OCI-LY3 (cell line): Measurements from ENCODE around the gene NR2C2AP.

ENCODE experiments used
- EZH2phosphoT487 ChIP-seq: fragments of 200-600 bp; shearing (Covaris generic); IDR thresholded peaks from 2 replicates; pipeline ENCODE4 v1.6.1; 2018; ENCODE audit warnings: antibody characterized with exemption, mixed run types, low read depth
- TF ChIP-seq, protein P1 (sequence below): fragments of 200-600, 300-600 bp; sonication (generic); IDR thresholded peaks from 2 replicates; pipeline ENCODE4 v1.5.1; 2014; ENCODE audit warnings: antibody characterized with exemption, low read length, low read depth

DNA sequence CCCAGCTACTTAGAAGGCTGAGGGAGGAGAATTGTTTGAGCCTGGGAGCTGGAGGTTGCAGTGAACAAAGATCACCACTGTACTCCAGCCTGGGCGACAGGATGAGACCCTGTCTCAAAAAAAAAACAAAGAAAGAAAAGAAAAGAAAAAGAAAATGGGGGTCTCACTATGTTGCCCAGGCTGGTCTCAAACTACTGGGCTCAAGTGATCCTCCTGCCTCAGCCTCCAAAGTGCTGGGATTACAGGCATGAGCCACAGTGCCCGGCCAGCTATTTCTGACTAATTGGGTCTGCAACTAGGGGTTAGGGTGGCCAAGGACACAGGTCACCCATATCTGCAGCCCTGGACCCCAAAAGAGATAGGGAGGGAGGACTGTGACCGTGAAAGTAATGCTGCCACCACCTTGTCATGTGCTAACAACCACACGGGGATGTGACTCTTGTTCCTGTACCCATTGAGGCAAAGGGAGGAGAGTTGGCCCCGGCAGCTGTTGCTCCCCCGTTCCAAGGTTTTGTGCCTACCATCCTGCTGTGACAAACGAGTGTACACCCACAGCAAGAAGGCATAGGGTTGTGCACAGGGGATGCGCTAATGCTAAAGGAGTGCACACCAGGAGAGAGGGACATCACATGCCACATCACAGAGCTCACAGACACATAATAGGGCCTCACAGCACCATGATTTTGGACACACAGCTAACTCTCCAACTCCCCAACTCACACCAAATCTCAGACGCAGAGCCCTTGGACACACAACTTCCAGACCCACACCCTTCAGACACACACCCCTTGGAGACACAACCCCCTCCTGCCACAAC lies 33.8 kb downstream of the NR2C2AP start:
- TF ChIP-seq, protein P1, sequence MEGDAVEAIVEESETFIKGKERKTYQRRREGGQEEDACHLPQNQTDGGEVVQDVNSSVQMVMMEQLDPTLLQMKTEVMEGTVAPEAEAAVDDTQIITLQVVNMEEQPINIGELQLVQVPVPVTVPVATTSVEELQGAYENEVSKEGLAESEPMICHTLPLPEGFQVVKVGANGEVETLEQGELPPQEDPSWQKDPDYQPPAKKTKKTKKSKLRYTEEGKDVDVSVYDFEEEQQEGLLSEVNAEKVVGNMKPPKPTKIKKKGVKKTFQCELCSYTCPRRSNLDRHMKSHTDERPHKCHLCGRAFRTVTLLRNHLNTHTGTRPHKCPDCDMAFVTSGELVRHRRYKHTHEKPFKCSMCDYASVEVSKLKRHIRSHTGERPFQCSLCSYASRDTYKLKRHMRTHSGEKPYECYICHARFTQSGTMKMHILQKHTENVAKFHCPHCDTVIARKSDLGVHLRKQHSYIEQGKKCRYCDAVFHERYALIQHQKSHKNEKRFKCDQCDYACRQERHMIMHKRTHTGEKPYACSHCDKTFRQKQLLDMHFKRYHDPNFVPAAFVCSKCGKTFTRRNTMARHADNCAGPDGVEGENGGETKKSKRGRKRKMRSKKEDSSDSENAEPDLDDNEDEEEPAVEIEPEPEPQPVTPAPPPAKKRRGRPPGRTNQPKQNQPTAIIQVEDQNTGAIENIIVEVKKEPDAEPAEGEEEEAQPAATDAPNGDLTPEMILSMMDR, result no peak
- no peak for TF ChIP-seq EZH2phosphoT487
